ENCODE measurements around the gene KLK15. TPM values are rescaled to one million over a fixed set of nuclear protein-coding genes. Genes with fewer than 3 reads are reported as not detected.

KLK15 gene
- total and polyA plus RNA-seq, 2 experiments from 2014 or later, result not detected

DNA sequence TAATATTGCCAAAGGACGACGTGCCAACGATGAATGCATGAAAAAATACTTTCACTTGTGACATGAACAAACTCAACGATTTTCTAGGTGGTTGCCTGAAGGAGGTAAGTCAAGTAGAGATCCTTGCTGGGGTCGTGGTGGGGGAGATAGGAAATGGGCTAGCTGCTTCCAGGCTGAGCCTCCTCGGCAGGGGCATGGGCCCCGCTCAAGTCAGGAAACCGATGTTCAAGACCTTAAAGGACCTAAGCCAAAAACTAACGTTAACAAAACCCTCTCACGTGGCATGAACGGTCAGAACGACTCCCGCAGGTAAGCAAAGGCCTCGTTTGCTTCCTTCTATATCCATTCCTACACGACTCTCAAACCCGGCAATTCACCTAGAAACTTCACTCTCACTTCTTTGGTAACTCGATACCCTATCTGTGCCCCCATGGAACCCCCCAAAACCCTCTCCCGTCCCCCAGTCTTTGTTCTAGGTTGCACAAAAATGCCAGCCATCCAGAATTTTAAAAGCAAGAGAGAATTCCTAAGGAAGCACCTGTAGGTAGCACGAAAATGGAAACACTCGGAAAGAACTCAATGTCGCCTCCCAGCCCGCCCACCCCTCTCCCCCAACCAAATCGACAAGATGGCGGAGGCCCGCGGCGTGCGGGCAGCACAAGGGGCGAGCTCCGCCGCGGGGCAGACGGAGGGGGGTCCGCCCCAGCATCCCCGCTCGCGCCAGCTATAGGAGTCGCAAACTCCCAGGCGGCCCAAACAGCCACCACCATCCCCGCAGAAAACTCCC is 29.5 kb downstream of the KLK15 start:
- Histone ChIP-seq H3K9me3 (ENCODE audit: low read depth) (no peaks in the 10 kb centered on the region), H3K36me3 (peaks cover 20% of the 10 kb centered on the region), H3K4me1 (ENCODE audit: low read depth) (peaks cover 6% of the 10 kb centered on the region), H3K27me3 (peaks cover 12% of the 10 kb centered on the region), H3K4me3 (peak overlapping the region; percentile 93), H3K27ac (peak overlapping the region; percentile 98)
- TF ChIP-seq, protein P1, sequence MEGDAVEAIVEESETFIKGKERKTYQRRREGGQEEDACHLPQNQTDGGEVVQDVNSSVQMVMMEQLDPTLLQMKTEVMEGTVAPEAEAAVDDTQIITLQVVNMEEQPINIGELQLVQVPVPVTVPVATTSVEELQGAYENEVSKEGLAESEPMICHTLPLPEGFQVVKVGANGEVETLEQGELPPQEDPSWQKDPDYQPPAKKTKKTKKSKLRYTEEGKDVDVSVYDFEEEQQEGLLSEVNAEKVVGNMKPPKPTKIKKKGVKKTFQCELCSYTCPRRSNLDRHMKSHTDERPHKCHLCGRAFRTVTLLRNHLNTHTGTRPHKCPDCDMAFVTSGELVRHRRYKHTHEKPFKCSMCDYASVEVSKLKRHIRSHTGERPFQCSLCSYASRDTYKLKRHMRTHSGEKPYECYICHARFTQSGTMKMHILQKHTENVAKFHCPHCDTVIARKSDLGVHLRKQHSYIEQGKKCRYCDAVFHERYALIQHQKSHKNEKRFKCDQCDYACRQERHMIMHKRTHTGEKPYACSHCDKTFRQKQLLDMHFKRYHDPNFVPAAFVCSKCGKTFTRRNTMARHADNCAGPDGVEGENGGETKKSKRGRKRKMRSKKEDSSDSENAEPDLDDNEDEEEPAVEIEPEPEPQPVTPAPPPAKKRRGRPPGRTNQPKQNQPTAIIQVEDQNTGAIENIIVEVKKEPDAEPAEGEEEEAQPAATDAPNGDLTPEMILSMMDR (IDR thresholded peaks at IDR 0.05; ENCODE audit: low read depth, low read length), result peak; percentile 2
- DNase-seq (ENCODE audit: low read depth in 1 of 2, low spot score in 1 of 2), result peak; percentile 21 to 60

- peaks cover 35% of the 10 kb centered on the region for H3K36me3 ChIP-seq
- H3K27ac ChIP-seq, result no peak overlapping the region
Measured at GRCh38 chr19:50801107-50801506, 32.3 kb downstream of the KLK15 start.

DNA sequence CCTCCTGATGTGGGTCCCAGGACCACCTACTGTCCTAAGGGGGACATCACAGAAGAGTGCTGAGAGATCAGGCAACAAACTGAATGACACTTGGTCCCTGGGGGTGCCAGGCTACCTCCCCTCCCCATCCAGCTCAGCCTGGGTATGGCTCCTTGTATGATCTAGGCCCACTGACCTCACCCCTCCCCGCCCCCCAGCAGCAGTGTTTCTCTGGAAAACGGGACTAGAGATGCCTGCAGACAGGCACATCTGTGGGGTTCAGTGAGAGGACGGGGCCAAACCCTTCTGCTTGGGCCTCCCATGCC is 33.9 kb downstream of the KLK15 start:
- H3K9me3 ChIP-seq (ENCODE audit: low read depth), result no peaks in the 10 kb centered on the region
- H3K36me3 ChIP-seq, result peaks cover 35% of the 10 kb centered on the region
- H3K4me1 ChIP-seq (ENCODE audit: low read depth), result peaks cover 6% of the 10 kb centered on the region
- no peaks in the 10 kb centered on the region for H3K27me3 ChIP-seq
- no peak for DNase-seq (ENCODE audit: low read depth in 1 of 2, low spot score in 1 of 2)
- no peak overlapping the region for H3K27ac ChIP-seq
- TF ChIP-seq, protein P1 (IDR thresholded peaks at IDR 0.05; ENCODE audit: low read depth, low read length), result no peak
- H3K4me3 ChIP-seq, result no peak overlapping the region

More at GRCh38 chr19:50801107-50801506, 32.3 kb downstream of the KLK15 start:
- peaks cover 6% of the 10 kb centered on the region for H3K4me1 ChIP-seq (ENCODE audit: low read depth)
- H3K9me3 ChIP-seq (ENCODE audit: low read depth), result no peaks in the 10 kb centered on the region
- DNase-seq (ENCODE audit: low read depth in 1 of 2, low spot score in 1 of 2), result no peak
- TF ChIP-seq, protein P1 (IDR thresholded peaks at IDR 0.05; ENCODE audit: low read depth, low read length), result no peak
- no peaks in the 10 kb centered on the region for H3K27me3 ChIP-seq
- H3K4me3 ChIP-seq, result no peak overlapping the region

- TF ChIP-seq, protein P1 (IDR thresholded peaks at IDR 0.05; ENCODE audit: low read depth, low read length), result no peak
- peaks cover 6% of the 10 kb centered on the region for H3K4me1 ChIP-seq (ENCODE audit: low read depth)
- H3K9me3 ChIP-seq (ENCODE audit: low read depth), result no peaks in the 10 kb centered on the region
- H3K27ac ChIP-seq, result no peak overlapping the region
- no peak for DNase-seq (ENCODE audit: low read depth in 1 of 2, low spot score in 1 of 2)
- H3K27me3 ChIP-seq, result no peaks in the 10 kb centered on the region
- no peak overlapping the region for H3K4me3 ChIP-seq
- H3K36me3 ChIP-seq, result peaks cover 35% of the 10 kb centered on the region
Measured at GRCh38 chr19:50798659-50799546, 34.5 kb downstream of the KLK15 start.

GRCh38 chr19:50797781-50798658 is 35.4 kb downstream of the KLK15 start:
- Histone ChIP-seq H3K36me3 (peaks cover 35% of the 10 kb centered on the region), H3K4me3 (no peak overlapping the region), H3K4me1 (ENCODE audit: low read depth) (peaks cover 5% of the 10 kb centered on the region), H3K27ac (no peak overlapping the region), H3K9me3 (ENCODE audit: low read depth) (no peaks in the 10 kb centered on the region), H3K27me3 (no peaks in the 10 kb centered on the region)
- TF ChIP-seq, protein P1 (IDR thresholded peaks at IDR 0.05; ENCODE audit: low read depth, low read length), result no peak
- DNase-seq (ENCODE audit: low read depth in 1 of 2, low spot score in 1 of 2), result no peak
